Occipital lobe (tissue), 2 donors: Measurements from ENCODE around the gene DOP1A. TPM values are rescaled to one million over a fixed set of nuclear protein-coding genes. Genes with fewer than 3 reads are reported as not detected.

Source experiments
- DNase-seq: peaks from one replicate; lab custom pipeline; 2025; lab: John Stamatoyannopoulos, UW
- total RNA-seq: library from RNA; depleted of rRNA; stranded (reverse); fragments of >200 nt; gene quantifications from one replicate; pipeline ENCODE4 v1.2.3, GENCODE V29; 2014

DOP1A gene
- 96.1 TPM for total RNA-seq

GRCh38 chr6:83067448-83068439, at the start of gene DOP1A:
DOP1A (plus strand) TSS chr6:83067671; CDS start chr6:83096978, 29,307 bp downstream.
- peak; percentile 93 for DNase-seq

- no peak for DNase-seq
Measured at GRCh38 chr6:83019741-83020140, 47.7 kb upstream of the DOP1A start.

GRCh38 chr6:83031689-83032088, 35.8 kb upstream of the DOP1A start:
- DNase-seq, result no peak

GRCh38 chr6:83038246-83038645, 29.2 kb upstream of the DOP1A start:
- no peak for DNase-seq

- DNase-seq, result no peak
Measured at GRCh38 chr6:83042467-83043053, 24.9 kb upstream of the DOP1A start.

GRCh38 chr6:83044091-83044768, 23.2 kb upstream of the DOP1A start:
- no peak for DNase-seq

- DNase-seq, result no peak
Measured at GRCh38 chr6:83047065-83047754, 20.3 kb upstream of the DOP1A start.

- DNase-seq, result no peak
Measured at GRCh38 chr6:83051377-83052172, 15.9 kb upstream of the DOP1A start.

GRCh38 chr6:83053678-83054077, 13.8 kb upstream of the DOP1A start:
- DNase-seq, result no peak

GRCh38 chr6:83055366-83055964, 12.0 kb upstream of the DOP1A start:
- DNase-seq, result peak; percentile 28

GRCh38 chr6:83057705-83058321, 9.7 kb upstream of the DOP1A start:
- peak; percentile 10 for DNase-seq

- no peak for DNase-seq
Measured at GRCh38 chr6:83061190-83061589, 6.3 kb upstream of the DOP1A start.

GRCh38 chr6:83062225-83062624, 5.2 kb upstream of the DOP1A start:
- no peak for DNase-seq

- DNase-seq, result peak; percentile 81
Measured at GRCh38 chr6:83065511-83066192, 1.8 kb upstream of the DOP1A start, which contains the start of gene UBE3D. UBE3D (minus strand) TSS chr6:83065841; CDS start chr6:83065718, 123 bp downstream.

- DNase-seq, result no peak
Measured at GRCh38 chr6:83068616-83069015, 1.1 kb downstream of the DOP1A start.

GRCh38 chr6:83069633-83070032, 2.2 kb downstream of the DOP1A start:
- DNase-seq, result no peak

GRCh38 chr6:83071023-83071422, 3.6 kb downstream of the DOP1A start:
- DNase-seq, result no peak

GRCh38 chr6:83071707-83072106, 4.2 kb downstream of the DOP1A start:
- DNase-seq, result no peak

GRCh38 chr6:83072726-83073125, 5.3 kb downstream of the DOP1A start:
- DNase-seq, result no peak
